ENCODE measurements around the gene CACNG6.

DNA sequence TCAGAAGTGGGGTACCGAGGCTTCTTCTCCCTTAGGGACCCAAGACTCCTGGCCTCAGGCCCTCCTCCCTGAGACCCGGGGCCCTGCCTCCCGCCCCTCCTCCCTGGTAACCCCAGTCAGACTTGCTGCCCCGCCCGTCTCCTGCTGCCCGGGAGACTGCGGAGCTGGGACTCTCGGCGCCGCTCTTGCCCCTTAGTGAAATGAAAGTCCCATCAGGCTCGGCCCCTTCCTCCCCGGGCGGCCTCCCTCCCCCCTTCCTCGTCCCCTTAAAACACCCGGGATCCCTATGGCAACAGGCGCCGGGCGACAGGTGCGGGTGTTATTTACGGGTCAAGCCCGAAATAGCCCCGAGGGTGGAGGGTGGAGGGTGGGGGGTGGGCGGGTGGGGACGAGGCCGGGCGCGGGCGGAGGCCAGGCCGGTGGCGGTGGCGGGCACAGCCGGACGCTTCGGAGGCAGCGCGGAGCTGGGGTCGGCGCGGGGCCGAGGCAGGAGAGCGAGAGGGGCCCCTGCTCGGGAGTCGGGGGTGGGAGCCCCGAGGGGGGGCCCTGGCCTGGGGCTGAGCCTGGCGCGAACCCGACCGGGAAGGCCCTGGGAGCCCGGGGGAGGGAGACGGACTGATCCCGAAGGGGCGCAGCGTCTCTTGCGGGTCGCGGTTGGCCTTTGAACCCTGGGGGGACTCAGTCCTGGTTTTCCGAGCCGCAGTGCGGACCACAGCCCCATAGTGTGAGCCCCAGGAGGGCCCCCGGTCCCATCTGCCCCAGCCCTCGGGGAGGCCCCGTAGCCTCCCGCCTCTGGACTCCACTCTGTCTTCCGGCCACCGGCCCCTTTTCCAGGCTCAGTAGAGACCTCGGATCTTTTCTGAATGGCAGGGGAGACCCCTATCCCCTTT lies at the start of gene CACNG6:
- TF ChIP-seq, protein P1, sequence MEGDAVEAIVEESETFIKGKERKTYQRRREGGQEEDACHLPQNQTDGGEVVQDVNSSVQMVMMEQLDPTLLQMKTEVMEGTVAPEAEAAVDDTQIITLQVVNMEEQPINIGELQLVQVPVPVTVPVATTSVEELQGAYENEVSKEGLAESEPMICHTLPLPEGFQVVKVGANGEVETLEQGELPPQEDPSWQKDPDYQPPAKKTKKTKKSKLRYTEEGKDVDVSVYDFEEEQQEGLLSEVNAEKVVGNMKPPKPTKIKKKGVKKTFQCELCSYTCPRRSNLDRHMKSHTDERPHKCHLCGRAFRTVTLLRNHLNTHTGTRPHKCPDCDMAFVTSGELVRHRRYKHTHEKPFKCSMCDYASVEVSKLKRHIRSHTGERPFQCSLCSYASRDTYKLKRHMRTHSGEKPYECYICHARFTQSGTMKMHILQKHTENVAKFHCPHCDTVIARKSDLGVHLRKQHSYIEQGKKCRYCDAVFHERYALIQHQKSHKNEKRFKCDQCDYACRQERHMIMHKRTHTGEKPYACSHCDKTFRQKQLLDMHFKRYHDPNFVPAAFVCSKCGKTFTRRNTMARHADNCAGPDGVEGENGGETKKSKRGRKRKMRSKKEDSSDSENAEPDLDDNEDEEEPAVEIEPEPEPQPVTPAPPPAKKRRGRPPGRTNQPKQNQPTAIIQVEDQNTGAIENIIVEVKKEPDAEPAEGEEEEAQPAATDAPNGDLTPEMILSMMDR (conservative IDR thresholded peaks at IDR 0.05; ENCODE audit: low read depth, low read length), result no peak
- no peak for TF ChIP-seq EZH2 (IDR thresholded peaks at IDR 0.05; ENCODE audit: low read length, unreplicated experiment)
- no peak for TF ChIP-seq EZH2phosphoT487 (IDR thresholded peaks at IDR 0.05; ENCODE audit: borderline replicate concordance, low read length)
